H1 (cell line): ENCODE results near the gene GDPD1. TPM values are rescaled to one million over a fixed set of nuclear protein-coding genes. Genes with fewer than 3 reads are reported as not detected.
A peak's percentile ranks its signal among the peaks of the same experiment; 100 is the strongest.

Source experiments
- BACH1 ChIP-seq: IDR thresholded peaks from 2 replicates; pipeline ENCODE4 v1.6.1; 2012; ENCODE audit warnings: low read length, improper control_type of control experiment
- BCL11A ChIP-seq, 2 experiments: IDR thresholded peaks; one replicate each; pipeline ENCODE4 v1.6.1; 2011; ENCODE audit warnings: low read depth in 2 of 2, low read length in 2 of 2, mild to moderate bottlenecking in 2 of 2
- CEBPB ChIP-seq: IDR thresholded peaks from 2 replicates; pipeline ENCODE4 v1.6.1; 2012; ENCODE audit warnings: low read depth, low read length
- CHD1 ChIP-seq: IDR thresholded peaks from 2 replicates; pipeline ENCODE4 v1.6.1; 2012; ENCODE audit warnings: low read depth, low read length, improper control_type of control experiment
- EGR1 ChIP-seq: IDR thresholded peaks from 2 replicates; pipeline ENCODE4 v1.6.1; 2011; ENCODE audit warnings: low read depth, low read length, borderline replicate concordance
- EZH2 ChIP-seq: fragments of 200-600 bp; sonication (generic); IDR thresholded peaks from 2 replicates; pipeline ENCODE4 v1.7.1; 2012; ENCODE audit warnings: low read depth, mild to moderate bottlenecking, moderate library complexity, low read length, inconsistent platforms; ENCODE audit not compliant: severe bottlenecking
- GABPA ChIP-seq: IDR thresholded peaks from 2 replicates; pipeline ENCODE4 v1.6.1; 2011; ENCODE audit warnings: mild to moderate bottlenecking, low read length, moderate library complexity, borderline replicate concordance; ENCODE audit not compliant: insufficient read depth
- JUND ChIP-seq: IDR thresholded peaks from 2 replicates; pipeline ENCODE4 v1.6.1; 2011; ENCODE audit warnings: mild to moderate bottlenecking, improper control_type of control experiment, low read length
- KDM1A ChIP-seq: fragments of 200-600, 300-600 bp; sonication (generic); IDR thresholded peaks from 2 replicates; pipeline ENCODE4 v1.7.1; 2016; ENCODE audit warnings: mild to moderate bottlenecking, low read length, borderline replicate concordance
- MAX ChIP-seq: IDR thresholded peaks from 2 replicates; pipeline ENCODE4 v1.6.1; 2012; ENCODE audit warnings: inconsistent platforms
- NANOG ChIP-seq: IDR thresholded peaks from 2 replicates; pipeline ENCODE4 v1.6.1; 2011; ENCODE audit warnings: low read length, low read depth, mild to moderate bottlenecking, inconsistent platforms; ENCODE audit not compliant: insufficient read depth, poor library complexity, severe bottlenecking
- POLR2A ChIP-seq, 2 experiments: IDR thresholded peaks; 1 replicate in 1 of 2; 2 replicates in 1 of 2; pipeline ENCODE4 v1.6.1; 2011; ENCODE audit warnings: low read depth in 2 of 2, low read length in 2 of 2, mild to moderate bottlenecking in 2 of 2; ENCODE audit errors: control extremely low read depth in 1 of 2
- POLR2AphosphoS5 ChIP-seq: IDR thresholded peaks from 2 replicates; pipeline ENCODE4 v1.6.1; 2011; ENCODE audit warnings: low read depth, low read length
- POU5F1 ChIP-seq: IDR thresholded peaks from 2 replicates; pipeline ENCODE4 v1.6.1; 2011; ENCODE audit warnings: low read depth, mild to moderate bottlenecking, low read length, moderate library complexity
- SIX5 ChIP-seq: IDR thresholded peaks from 2 replicates; pipeline ENCODE4 v1.6.1; 2011; ENCODE audit warnings: mild to moderate bottlenecking, low read depth, low read length
- USF2 ChIP-seq: IDR thresholded peaks from 2 replicates; pipeline ENCODE4 v1.6.1; 2011; ENCODE audit warnings: low read length, improper control_type of control experiment
- polyA plus RNA-seq, 7 experiments: library from polyadenylated mRNA; depleted of rRNA in 3 of 7; stranded (reverse) in 5 of 7; unstranded in 2 of 7; fragments of >200 nt in 5 of 7; fragments of 200-250 nt in 2 of 7; gene quantifications; 1 replicate in 5 of 7; 2 replicates in 1 of 7; 4 replicates in 1 of 7; pipeline versions ENCODE4 v1.2.1 to v1.2.3, GENCODE V29; 2011 to 2013; ENCODE audit warnings: missing spikeins in 2 of 7, mixed read lengths in 2 of 7
- total RNA-seq: library from RNA; stranded (reverse); fragmentation: NEBNext Ultra II Directional; extraction: Animal tissue kit (Norgen Biotek cat#: 25700); gene quantifications from 2 replicates; pipeline ENCODE4 v1.2.1, GENCODE V29; 2021

GDPD1 gene
- total and polyA plus RNA-seq, 2 of the 8 experiments (the other 6 are each of a cell fraction or from before 2014, with no cell fraction given): 3.2 to 7.7 TPM

GRCh38 chr17:59220328-59221158 lies at the start of gene GDPD1 (continued):
- TF ChIP-seq SIX5: no peak
- TF ChIP-seq GABPA: no peak; the same call in 1 of the 2 replicates
- 0 out of 2 replicates have a peak, but pooled peaks have one; percentile 38 for TF ChIP-seq JUND
- TF ChIP-seq BCL11A (IDR thresholded peaks at IDR 0.05; ENCODE audit: low read depth in 2 of 2, low read length in 2 of 2): no peak
- TF ChIP-seq POU5F1: no peak
- TF ChIP-seq POLR2A (IDR thresholded peaks at IDR 0.05; ENCODE audit: control extremely low read depth in 1 of 2, low read depth in 2 of 2, low read length in 2 of 2): no peak; a peak in 1 of 3 replicates
- no peak for TF ChIP-seq CEBPB
- no peak for TF ChIP-seq BACH1
- no peak for TF ChIP-seq EZH2
- TF ChIP-seq USF2: no peak
- peak; percentile 58; the same call in 1 of the 2 replicates for TF ChIP-seq POLR2AphosphoS5
- no peak for TF ChIP-seq NANOG
- TF ChIP-seq EGR1: no peak
- peak; percentile 33 for TF ChIP-seq MAX
- peak; percentile 27; the same call in 1 of the 2 replicates for TF ChIP-seq KDM1A
- no peak for TF ChIP-seq CHD1
